Fibroblast of skin of right quadriceps (primary cell): Measurements from ENCODE around the gene NDUFS1.
"Not testable (repeated sequence)": the region's sequence is repeated elsewhere in the genome, so short reads cannot be mapped to it uniquely, and the experiment has no call there.

Experiments
- DNase-seq: peaks from one replicate; pipeline ENCODE4 v3.0.0-alpha.2; 2013

NDUFS1 gene

GRCh38 chr2:206095536-206096332, 63.5 kb downstream of the NDUFS1 start:
- no peak for DNase-seq

- no peak for DNase-seq
Observed at GRCh38 chr2:206092297-206092696, 66.9 kb downstream of the NDUFS1 start.

- DNase-seq = no peak
Observed at GRCh38 chr2:206088248-206088647, 71.0 kb downstream of the NDUFS1 start.

GRCh38 chr2:206086716-206087350, 72.4 kb downstream of the NDUFS1 start:
- peak; percentile 13 for DNase-seq

GRCh38 chr2:206085742-206086445, 73.3 kb downstream of the NDUFS1 start, which contains the start of gene INO80D:
TSS of gene INO80D (minus strand) at chr2:206086174. CDS start at chr2:206063016, 23,158 bp downstream.
- peak; percentile 86 for DNase-seq

GRCh38 chr2:206084870-206085741, 74.1 kb downstream of the NDUFS1 start:
- peak; percentile 26 for DNase-seq

GRCh38 chr2:206084439-206084869, 74.8 kb downstream of the NDUFS1 start:
- DNase-seq = peak; percentile 73

- no peak for DNase-seq
Observed at GRCh38 chr2:206083602-206084438, 75.4 kb downstream of the NDUFS1 start.

- DNase-seq = no peak
Observed at GRCh38 chr2:206082298-206082843, 76.9 kb downstream of the NDUFS1 start.

- no peak for DNase-seq
Observed at GRCh38 chr2:206080927-206081326, 78.3 kb downstream of the NDUFS1 start.

GRCh38 chr2:206079699-206080465, 79.4 kb downstream of the NDUFS1 start:
- DNase-seq = no peak

GRCh38 chr2:206077879-206078278, 81.4 kb downstream of the NDUFS1 start:
- not testable (repeated sequence) for DNase-seq

GRCh38 chr2:206075113-206075512, 84.1 kb downstream of the NDUFS1 start:
- no peak for DNase-seq

GRCh38 chr2:206071807-206072206, 87.4 kb downstream of the NDUFS1 start:
- no peak for DNase-seq

- no peak for DNase-seq
Observed at GRCh38 chr2:206069417-206069816, 89.8 kb downstream of the NDUFS1 start.

- DNase-seq = no peak
Observed at GRCh38 chr2:206068207-206068606, 91.0 kb downstream of the NDUFS1 start.
